ENCODE data around the gene SYTL3.

Gene SYTL3

DNA sequence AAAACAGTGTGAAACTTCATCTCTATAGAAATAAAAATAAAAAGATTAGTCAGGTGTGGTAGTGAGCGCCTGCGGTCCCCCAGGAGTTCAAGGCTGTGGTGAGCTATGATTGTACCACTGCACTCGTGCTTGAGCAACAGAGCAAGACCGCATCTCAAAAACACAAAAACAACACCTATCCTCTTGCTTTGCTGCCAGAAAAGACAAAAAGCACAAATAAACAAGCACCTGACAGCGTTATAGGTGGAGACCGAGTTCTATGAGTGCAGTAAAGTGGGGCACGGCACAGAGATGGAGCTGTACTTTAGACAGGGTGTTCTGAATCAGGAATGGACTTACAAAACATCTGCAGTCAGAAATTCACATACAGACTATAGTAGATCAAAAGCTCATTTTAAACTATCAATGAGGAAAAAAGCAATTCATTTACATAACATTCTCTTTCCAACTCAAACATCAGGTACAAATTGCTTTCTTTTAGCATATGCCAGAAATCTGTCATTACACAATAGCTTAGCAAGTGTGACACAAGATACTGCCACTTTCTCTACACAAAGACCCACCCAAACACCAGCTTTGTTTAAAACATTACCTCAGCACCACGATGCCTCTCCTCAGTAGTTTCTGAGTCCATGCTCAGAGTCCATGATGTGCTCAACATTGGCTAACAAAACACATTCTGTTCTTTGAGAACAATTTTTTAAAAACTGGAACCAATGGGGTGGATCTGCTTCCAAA, 159.3 kb downstream of the SYTL3 start:
- TF ChIP-seq, protein P1, sequence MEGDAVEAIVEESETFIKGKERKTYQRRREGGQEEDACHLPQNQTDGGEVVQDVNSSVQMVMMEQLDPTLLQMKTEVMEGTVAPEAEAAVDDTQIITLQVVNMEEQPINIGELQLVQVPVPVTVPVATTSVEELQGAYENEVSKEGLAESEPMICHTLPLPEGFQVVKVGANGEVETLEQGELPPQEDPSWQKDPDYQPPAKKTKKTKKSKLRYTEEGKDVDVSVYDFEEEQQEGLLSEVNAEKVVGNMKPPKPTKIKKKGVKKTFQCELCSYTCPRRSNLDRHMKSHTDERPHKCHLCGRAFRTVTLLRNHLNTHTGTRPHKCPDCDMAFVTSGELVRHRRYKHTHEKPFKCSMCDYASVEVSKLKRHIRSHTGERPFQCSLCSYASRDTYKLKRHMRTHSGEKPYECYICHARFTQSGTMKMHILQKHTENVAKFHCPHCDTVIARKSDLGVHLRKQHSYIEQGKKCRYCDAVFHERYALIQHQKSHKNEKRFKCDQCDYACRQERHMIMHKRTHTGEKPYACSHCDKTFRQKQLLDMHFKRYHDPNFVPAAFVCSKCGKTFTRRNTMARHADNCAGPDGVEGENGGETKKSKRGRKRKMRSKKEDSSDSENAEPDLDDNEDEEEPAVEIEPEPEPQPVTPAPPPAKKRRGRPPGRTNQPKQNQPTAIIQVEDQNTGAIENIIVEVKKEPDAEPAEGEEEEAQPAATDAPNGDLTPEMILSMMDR (IDR thresholded peaks at IDR 0.05; ENCODE audit: borderline replicate concordance, control extremely low read depth, extremely low read depth, insufficient read depth, missing control alignments): no peak
- DNase-seq (ENCODE audit: low spot score): no peak
- in situ Hi-C loops (cut with MboI; ENCODE audit: low sequenced_read_pairs, unreplicated experiment): no loop called here

DNA sequence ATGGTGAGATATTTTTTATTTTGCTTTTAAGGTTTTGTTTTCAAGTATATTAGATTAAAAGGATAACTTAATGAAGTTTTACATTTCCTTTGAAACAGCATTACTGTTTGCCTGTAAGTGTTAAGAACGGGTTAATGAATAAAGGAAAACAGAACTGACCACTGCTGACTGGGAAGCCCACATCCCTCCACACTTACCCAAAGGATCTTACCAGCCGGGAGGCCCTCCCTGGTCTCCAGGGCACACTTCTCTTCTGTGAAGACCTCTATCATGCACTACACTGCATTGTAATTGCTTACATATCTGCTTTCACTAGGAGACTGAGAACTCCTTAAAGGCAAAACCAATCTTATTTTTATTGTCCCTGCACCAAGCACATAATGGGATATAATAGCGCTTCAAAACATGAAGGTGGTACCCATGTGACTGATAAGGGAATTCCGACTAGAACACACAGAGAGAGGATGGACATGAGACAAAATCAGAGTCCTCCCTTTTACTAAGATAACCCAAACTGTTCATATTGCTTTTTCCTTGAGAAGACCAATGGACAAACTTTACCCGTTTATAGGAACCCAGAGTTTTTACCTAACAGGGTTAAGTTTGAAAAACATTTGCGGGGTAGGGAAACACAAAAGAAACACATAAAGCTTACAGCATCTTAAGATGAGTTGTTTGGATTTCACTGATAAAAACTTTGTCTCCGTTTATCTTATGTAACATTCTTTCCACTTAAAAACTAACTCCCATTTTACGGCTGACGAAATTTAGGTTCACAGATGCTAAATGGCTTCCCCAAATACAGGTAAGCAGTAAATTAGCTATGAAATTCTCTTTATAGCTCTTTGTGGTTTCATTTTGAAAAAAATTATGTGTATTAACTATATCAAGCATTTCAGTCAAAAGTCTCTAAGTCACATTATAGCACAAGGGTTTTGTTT, 160.6 kb downstream of the SYTL3 start:
- in situ Hi-C loops (cut with MboI; ENCODE audit: low sequenced_read_pairs, unreplicated experiment): no loop called here
- TF ChIP-seq, protein P1 (IDR thresholded peaks at IDR 0.05; ENCODE audit: borderline replicate concordance, control extremely low read depth, extremely low read depth, insufficient read depth, missing control alignments): no peak
- DNase-seq (ENCODE audit: low spot score): no peak

DNA sequence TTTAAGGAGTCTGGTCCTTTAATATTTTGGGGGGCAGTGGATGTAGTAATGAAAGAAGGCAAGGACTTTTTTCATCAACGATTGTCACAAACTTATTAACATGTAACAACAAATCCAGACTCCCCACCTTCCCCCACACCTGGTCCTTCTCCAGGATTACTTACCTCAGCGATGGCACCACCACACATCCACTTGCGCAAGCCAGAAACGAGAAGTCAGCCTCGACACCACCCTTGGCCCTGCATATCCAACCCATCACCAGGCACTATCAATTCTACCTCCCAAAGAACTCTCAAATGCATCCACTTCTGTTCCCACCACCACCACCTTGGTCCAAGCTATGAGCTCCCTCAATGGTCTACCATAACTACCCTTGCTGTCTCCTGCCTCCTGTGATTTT, 162.8 kb downstream of the SYTL3 start:
- DNase-seq (ENCODE audit: low spot score): no peak
- in situ Hi-C loops (cut with MboI; ENCODE audit: low sequenced_read_pairs, unreplicated experiment): no loop called here
- TF ChIP-seq, protein P1 (IDR thresholded peaks at IDR 0.05; ENCODE audit: borderline replicate concordance, control extremely low read depth, extremely low read depth, insufficient read depth, missing control alignments): no peak

DNA sequence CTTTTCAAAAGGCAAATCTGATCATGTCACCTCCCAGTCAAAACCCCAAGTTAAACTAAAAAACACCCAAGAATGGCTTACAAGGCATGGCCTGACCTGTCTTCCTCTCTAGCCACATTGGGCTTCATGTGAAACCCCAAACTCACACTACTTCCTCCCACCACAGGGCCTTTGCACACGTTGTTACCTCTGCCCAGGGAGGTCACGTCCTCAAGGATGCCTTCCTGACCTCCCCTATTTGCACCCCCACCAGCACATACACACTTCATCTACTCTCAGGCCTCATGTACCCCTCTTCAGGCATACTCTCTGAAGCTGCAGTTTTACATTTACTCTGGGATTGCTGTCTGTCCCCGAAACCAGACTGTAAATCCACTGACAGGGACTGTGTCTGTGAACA, 163.2 kb downstream of the SYTL3 start:
- in situ Hi-C loops (cut with MboI; ENCODE audit: low sequenced_read_pairs, unreplicated experiment): no loop called here
- no peak for DNase-seq (ENCODE audit: low spot score)
- TF ChIP-seq, protein P1 (IDR thresholded peaks at IDR 0.05; ENCODE audit: borderline replicate concordance, control extremely low read depth, extremely low read depth, insufficient read depth, missing control alignments): no peak

Data from GM13976 (cell line).